ENCODE results near the gene HOXB5.

Gene HOXB5

GRCh38 chr17:48548523-48549280 lies 44.9 kb downstream of the HOXB5 start:
- Histone ChIP-seq H3K9me3 (ENCODE audit: severe bottlenecking) (peaks cover 9% of the 10 kb centered on the region), H3K4me3 (ENCODE audit: low read depth, low read length) (no peak overlapping the region), H3K27me3 (ENCODE audit: insufficient read depth, low read depth, severe bottlenecking) (peaks cover 90% of the 10 kb centered on the region), H3K27ac (no peak overlapping the region), H3K36me3 (no peaks in the 10 kb centered on the region; the same call in 1 of the 2 replicates)
- no peak for DNase-seq
- TF ChIP-seq CTCF (IDR thresholded peaks at IDR 0.05; ENCODE audit: low read depth, low read length), result no peak

GRCh38 chr17:48547808-48548522 lies 45.6 kb downstream of the HOXB5 start:
- DNase-seq, result no peak
- peaks cover 9% of the 10 kb centered on the region for H3K9me3 ChIP-seq (ENCODE audit: severe bottlenecking)
- TF ChIP-seq CTCF (IDR thresholded peaks at IDR 0.05; ENCODE audit: low read depth, low read length), result no peak
- H3K27me3 ChIP-seq (ENCODE audit: insufficient read depth, low read depth, severe bottlenecking), result peaks cover 90% of the 10 kb centered on the region
- H3K4me3 ChIP-seq (ENCODE audit: low read depth, low read length), result no peak overlapping the region
- H3K27ac ChIP-seq, result no peak overlapping the region
- no peaks in the 10 kb centered on the region; the same call in 1 of the 2 replicates for H3K36me3 ChIP-seq

- H3K9me3 ChIP-seq (ENCODE audit: severe bottlenecking), result peaks cover 14% of the 10 kb centered on the region
- no peak overlapping the region for H3K4me3 ChIP-seq (ENCODE audit: low read depth, low read length)
- peak; percentile 46 for DNase-seq
- H3K36me3 ChIP-seq, result no peaks in the 10 kb centered on the region; the same call in 1 of the 2 replicates
- TF ChIP-seq CTCF (IDR thresholded peaks at IDR 0.05; ENCODE audit: low read depth, low read length), result no peak
- peaks cover 92% of the 10 kb centered on the region for H3K27me3 ChIP-seq (ENCODE audit: insufficient read depth, low read depth, severe bottlenecking)
- H3K27ac ChIP-seq, result no peak overlapping the region
These were observed 46.4 kb downstream of the HOXB5 start for GRCh38 chr17:48546924-48547807.

GRCh38 chr17:48546137-48546923 lies 47.2 kb downstream of the HOXB5 start:
- peaks cover 92% of the 10 kb centered on the region for H3K27me3 ChIP-seq (ENCODE audit: insufficient read depth, low read depth, severe bottlenecking)
- no peak for DNase-seq
- no peak for TF ChIP-seq CTCF (IDR thresholded peaks at IDR 0.05; ENCODE audit: low read depth, low read length)
- no peak overlapping the region for H3K4me3 ChIP-seq (ENCODE audit: low read depth, low read length)
- H3K9me3 ChIP-seq (ENCODE audit: severe bottlenecking), result peaks cover 14% of the 10 kb centered on the region
- H3K27ac ChIP-seq, result no peak overlapping the region
- no peaks in the 10 kb centered on the region; the same call in 1 of the 2 replicates for H3K36me3 ChIP-seq

GRCh38 chr17:48545539-48545938 lies 48.0 kb downstream of the HOXB5 start:
- Histone ChIP-seq H3K27ac (no peak overlapping the region), H3K27me3 (ENCODE audit: insufficient read depth, low read depth, severe bottlenecking) (peaks cover 97% of the 10 kb centered on the region), H3K36me3 (no peaks in the 10 kb centered on the region; the same call in 1 of the 2 replicates), H3K4me3 (ENCODE audit: low read depth, low read length) (no peak overlapping the region), H3K9me3 (ENCODE audit: severe bottlenecking) (peaks cover 13% of the 10 kb centered on the region)
- DNase-seq, result no peak
- TF ChIP-seq CTCF (IDR thresholded peaks at IDR 0.05; ENCODE audit: low read depth, low read length), result no peak

Data from WERI-Rb-1 (cell line).